GM21786 (cell line): ENCODE results near the gene AHSG.

Experiments
- ATAC-seq: cut with Tn5 transposase; IDR thresholded peaks from one replicate; pipeline ENCODE4 v1.9.1; 2021; ENCODE audit not compliant: unreplicated experiment

AHSG gene

DNA sequence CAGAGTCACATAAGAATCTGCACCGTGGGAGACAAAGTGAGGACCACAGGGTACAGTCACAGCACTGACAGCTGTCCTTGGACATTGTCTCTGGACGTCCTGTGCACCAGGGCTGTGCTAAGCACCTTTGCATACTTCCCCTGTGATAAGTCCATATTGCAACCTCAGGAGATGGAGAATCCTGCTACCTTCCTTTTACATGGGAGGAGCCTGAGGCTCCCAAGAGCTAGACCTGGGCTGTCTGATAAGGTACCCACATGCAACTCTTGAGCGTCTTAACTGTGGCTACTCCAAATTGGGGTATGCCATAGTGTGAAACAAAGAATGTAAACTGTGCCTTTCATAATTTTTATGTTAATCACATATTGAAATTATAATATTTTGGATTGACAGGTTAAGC lies 24.8 kb downstream of the AHSG start:
- no peak for ATAC-seq

DNA sequence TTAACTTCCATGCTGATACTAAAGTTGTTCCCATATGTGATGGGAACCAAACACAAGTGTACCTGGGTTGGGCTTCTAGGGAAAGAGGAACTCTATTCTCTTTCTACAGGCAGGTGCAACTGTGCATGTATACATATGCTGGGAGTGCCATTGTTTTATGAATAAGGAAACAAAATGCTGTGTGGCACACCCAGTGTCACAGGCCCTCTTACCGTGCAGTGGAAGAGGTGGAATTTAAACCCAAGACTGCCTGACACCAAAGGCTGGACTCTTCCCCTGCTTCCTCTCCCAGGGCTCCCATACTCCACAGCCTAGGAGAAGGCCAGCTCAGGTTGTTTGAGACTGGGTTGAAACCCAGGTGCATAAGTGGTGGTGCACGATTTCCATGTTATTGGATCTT lies 25.4 kb downstream of the AHSG start:
- ATAC-seq: no peak

DNA sequence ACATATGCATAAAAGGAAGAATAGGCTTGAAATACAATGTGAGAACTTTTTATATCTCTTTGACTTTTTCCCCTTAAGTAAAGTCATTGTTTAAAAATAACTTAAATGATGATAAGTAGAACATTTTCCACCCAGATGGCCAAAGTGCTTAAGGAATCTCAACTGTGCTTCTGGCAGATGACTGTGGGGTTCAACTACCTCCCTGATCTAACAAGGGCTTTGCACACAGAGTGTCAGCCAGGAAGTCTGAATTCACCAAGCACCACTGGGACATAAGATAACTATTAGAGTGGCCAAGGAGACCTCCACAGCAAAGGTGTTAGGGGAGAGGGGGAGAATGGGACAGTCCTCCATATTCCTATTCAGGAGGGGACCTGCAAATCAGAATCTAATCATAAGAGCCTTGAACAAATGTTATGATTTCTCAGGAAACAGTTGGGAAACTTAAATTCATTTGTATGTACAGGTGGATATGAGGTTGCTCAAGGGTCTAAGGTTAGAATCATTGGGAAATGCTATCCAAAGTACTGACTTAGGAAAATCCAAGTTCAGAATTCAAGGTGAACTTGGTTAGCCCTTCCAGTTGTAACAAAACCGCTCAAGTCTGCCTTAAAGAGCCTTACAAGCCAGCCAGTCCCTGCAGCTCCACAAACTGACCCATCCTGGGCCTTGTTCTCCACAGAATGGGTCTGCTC lies 27.1 kb downstream of the AHSG start, which contains the start of gene FETUB:
TSS of gene FETUB (plus strand) at position 622 of the 695 bp plus-strand sequence. CDS start at position 684, 62 bp downstream.
- no peak for ATAC-seq

DNA sequence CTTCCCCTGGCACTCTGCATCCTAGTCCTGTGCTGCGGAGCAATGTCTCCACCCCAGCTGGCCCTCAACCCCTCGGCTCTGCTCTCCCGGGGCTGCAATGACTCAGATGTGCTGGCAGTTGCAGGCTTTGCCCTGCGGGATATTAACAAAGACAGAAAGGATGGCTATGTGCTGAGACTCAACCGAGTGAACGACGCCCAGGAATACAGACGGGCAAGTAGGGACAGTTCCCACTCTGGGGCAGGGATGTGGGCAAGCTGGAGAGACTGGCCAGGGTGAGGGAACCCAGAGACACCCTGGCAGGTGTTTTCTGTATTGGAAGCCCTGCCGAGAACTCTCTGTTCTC lies 27.6 kb downstream of the AHSG start:
- ATAC-seq: no peak

DNA sequence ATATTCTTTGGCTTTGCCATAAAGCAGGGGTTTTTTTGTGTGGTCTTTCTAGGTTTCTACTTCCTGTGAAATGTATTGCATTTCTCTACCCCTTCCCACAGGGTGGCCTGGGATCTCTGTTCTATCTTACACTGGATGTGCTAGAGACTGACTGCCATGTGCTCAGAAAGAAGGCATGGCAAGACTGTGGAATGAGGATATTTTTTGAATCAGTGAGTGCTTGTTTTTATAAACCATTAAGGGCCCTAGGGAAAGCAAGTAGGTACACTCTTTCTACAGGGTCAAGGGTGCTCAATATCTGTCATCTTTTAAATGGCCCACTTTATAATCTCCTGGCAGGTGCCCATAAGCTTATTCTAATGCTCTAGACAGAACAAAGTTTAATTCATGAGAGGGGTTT lies 28.1 kb downstream of the AHSG start:
- no peak for ATAC-seq

DNA sequence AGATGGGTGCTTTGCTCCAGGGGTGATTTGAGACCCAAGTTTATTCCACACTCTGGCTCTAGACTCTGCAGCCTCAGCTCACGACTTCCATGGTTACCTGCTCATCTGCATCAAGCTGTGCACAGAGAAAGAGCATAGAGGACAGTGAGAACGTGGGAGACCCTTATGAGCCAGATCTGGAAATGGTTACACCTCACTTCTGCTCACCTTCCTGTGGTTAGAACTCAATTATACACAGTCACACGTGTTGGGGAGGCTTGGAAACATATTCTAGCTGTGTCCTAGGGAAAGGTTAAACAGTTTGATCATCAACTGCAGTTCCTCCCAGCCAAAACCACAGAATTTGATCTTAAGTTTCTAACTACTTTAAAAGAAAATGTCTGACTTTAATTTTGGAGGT lies 29.2 kb downstream of the AHSG start:
- no peak for ATAC-seq

DNA sequence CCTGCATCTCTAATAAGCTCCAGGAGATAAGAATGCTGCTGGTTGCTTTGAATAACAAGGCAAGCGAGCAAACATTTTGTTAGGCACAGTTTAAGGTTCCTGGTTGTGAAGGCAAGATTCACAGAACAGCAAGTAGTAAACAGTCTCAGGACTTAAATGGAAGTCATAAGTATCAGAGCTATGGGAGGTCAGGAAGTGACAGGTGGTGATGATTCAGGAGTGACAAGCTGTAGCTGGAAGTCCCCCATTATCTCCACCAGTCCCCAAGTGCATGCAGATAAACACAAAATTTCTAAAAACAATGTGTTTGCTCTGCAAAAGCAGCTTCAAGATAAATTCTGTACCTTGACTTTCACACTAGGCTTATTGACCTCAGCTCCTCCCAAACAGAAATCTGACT lies 30.6 kb downstream of the AHSG start:
- ATAC-seq: no peak

DNA sequence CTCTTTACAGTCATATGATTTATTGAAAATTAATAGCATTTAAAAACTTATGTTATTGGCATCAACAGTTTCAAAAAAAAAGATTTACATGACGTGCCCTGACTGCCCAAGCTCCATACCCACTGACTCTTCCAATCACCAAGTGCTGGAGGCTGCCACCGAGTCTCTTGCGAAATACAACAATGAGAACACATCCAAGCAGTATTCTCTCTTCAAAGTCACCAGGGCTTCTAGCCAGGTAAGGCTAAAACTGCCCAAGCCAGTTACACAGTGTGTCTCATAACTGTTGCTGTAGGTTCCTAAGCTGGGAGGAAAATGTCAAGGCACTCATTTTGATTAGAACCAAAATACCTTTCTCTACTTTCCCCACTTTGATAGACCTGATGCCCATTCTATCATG lies 31.8 kb downstream of the AHSG start:
- ATAC-seq: no peak

DNA sequence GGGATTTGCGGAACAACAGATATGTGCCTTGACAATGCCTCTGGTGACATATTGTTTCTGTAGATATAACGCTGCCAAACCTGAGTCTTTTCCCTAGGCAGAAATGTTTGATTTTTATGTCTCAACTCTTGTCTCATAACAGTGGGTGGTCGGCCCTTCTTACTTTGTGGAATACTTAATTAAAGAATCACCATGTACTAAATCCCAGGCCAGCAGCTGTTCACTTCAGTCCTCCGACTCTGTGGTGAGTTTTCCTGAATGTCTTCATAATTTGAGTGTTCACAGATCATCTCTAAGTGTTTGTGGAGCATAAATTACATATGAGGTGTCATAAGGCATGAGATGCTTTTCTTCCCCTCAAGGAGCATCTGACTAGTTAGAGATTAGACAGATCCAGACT lies 33.2 kb downstream of the AHSG start:
- no peak for ATAC-seq

DNA sequence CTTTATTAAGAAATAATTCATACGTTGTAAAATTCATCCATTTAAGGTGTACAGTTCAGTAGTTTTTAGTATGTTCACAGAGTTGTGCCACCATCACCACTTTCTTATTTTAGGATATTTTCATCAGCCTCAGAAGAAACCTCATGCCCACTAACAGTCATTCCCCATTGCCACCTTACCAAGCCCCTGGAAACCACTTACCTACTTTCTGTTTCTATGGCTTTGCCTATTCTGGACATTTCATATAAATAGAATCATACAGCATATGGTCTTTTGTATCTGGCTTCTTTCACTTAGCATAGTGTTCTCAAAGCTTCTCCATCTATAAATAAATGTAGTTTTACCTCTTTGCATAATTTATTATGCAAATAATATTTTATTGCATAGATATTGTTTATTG lies 34.0 kb downstream of the AHSG start:
- no peak for ATAC-seq

DNA sequence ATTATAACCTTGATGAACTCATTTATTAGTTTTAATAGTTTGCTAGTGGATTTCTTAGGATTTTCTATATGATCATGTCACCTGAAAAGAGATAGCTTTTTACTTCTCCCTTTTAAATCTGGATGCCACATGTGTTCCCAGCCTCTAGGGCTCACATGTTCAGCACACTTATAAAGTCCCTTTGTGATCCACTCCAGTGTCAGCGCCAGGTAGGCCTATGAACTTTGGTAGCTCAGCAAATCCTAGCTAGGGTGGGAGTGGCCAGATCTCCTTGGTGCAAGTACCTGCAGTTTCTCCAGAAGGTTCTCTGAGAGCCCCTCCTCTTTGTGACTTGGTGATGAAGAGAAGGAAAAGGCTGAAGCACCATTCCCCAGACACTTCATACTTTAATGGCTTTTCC lies 36.0 kb downstream of the AHSG start:
- no peak for ATAC-seq

DNA sequence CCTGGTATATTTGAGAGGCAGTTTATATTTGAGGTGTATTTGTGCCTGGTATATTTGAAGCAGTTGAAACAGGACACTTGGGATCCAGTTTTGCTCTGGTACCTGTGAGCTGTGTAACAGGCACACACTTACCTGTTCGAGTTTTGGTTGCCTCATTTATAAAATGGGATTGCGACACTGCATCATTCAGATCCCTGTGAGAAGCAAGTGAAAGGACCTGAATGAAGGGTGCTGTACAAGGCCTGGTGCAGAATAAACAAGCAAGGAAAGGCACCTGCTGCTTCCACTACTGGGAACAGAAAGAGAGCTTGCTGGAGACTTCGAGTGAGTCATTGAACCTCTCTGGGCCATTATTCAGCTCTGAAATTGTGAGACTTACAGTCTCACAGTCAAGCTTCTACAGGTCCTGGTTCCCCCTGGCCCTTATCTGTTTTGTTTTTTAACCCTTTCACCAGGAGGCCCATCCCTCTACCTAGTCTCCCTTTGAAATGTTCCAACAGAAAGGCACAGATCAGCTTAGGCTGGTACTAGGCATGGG lies 38.9 kb downstream of the AHSG start:
- no peak for ATAC-seq

DNA sequence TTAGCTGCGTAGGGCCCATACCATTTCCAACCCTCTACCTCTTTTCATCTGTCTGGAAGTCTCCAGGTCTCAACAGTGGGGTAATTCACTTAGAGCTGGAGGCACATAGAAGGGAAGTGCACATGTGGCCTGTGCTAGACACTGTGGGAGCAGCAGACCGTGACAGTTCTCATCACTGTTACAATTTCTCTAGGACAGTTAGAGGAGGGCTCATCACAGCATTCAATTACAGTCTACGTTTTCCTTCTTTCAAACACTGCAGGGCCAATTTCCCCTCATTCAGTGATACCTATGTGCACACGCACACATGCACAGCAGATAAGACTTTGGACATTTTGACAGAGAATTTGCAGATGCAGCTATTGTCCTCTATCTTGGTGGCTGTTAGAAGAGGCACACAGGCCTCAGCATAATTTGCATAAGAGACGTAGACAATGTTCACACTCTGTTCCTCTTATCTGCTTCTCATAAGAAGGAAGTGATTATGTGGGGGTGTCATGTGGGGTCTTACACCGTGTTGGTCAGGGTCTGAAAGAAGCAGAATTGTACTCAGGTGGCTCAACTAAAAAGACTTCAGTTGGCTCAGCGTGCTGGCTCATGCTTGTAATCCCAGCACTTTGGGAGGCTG lies 40.3 kb downstream of the AHSG start:
- ATAC-seq: peak; percentile 97

DNA sequence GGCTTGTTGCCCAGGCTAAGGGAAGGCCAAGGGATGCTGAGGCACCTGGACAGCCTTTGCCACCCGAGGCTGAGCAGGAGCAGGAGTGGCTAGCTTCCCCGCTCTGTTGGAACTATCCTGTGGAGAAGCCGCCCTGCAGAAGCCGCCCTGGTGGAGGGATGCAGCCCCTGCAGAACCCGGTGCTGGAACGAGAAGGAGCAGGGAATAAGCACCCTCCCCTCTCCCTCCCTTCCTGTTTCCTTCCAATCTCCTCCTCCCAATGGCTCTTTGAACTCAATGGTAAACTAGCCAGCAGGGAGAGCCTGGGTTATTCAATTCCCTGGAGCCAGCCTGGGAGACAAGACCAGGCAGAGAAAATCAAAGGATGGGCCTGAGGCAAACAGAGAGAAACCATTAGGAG lies 41.1 kb downstream of the AHSG start:
- no peak for ATAC-seq

DNA sequence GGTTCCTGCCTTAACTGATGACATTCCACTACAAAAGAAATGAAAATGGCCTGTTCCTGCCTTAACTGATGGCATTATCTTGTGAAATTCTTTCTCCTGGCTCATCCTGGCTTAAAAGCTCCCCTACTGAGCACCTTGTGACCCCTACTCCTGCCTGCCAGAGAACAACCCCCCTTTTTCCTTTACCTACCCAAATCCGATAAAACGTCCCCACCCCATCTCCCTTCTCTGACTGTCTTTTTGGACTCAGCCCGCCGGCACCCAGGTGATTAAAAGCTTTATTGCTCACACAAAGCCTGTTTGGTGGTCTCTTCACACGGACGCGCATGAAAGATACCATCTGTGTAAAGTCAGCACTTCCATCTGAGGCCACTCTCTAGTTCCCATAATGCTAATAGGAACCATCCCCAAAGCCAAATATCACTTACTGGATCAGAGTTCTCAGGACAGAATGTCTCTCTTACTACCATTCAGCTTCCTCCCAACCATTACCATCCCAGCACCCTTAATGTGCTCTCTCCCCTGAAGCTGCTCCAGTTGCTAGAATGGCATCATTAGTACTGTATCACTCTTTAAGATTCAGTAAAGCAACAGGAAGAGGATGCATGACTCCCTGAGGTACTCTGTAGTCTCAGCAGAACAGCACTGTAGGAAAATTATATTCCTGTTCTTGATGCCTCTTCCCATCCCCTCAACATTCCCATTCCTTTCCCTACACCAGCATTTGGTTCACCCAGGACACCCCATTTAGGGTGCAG lies 50.7 kb downstream of the AHSG start:
- no peak for ATAC-seq

DNA sequence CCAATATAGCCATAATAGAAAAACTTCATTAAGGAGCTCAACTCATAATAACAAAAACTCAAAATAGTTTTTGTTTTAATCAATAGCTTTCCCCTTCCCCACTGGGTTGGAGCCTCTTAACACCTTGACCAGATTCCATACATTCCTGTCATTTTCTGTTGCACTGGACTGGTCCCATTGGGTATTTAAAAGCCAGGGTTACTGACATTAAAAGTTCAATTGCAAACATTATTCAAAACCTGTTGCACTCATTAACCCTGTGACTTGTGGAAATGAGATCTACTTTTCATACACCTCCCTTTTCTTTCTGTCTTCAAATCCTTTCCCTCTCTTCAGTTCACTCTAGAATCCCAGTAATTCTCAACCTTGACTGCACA lies 51.2 kb downstream of the AHSG start:
- ATAC-seq: no peak

DNA sequence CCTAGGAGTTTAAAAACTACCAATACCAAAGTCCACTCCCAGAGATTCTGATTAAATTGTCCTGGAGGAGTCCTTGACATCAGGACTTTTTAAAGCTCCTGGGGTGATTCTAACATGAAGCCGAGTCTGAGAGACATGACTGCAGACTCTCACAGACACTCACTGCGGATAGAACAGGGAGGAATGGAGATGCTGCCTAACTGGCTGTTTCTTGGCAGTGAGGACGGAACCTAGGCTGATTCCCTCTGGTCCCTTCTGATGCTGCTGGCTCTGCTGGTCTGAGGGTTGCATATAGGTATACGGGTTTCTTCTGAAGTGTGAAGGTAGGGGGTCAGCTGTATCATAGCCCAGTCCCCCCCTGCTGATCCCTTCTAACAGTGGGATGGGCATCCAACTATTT lies 51.6 kb downstream of the AHSG start:
- ATAC-seq: no peak

DNA sequence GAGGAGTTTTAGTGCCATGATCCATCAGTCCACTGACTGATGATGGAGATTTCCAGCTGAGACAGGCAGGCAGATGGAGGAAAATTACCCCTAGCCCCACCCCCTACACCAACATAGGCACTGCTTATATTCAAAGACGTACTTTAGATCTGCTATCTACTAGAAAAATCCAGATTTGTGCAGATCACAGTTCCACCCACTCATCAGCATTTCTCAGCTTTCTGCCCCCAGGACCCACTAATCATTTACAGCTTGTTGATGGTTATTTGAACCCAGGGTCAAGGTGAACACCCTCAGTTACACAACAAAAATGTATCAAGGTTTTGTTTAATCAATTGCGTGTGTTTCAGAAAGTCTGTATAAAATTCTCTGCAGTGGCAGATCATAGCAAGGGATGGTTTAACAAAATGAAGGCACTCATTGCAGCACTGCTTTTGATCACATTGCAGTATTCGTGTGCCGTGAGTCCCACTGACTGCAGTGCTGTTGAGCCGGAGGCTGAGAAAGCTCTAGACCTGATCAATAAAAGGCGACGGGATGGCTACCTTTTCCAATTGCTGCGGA lies 52.8 kb downstream of the AHSG start, which contains the start of gene HRG:
TSS of gene HRG (plus strand) at position 390 of the 564 bp plus-strand sequence. CDS start at position 408, 18 bp downstream.
- no peak for ATAC-seq

DNA sequence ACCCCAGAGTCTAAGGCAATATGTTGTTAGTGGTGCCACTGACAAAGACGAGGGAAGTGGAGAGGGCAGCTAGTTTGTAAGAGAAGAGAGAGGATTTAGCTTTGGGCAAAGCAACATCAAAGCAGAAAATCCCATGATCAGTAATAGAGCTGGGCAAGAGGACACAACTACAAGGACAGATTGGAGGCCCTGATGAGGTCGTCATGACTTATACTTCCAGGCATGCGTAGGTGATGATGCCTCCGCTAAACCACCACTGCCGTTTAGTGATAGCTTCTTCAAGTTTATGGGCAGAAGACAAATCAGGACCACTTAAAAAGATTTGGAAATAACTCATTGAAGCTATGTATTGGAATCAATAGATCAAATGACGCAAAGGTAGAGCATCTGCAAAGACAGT lies 55.6 kb downstream of the AHSG start:
- ATAC-seq: no peak

DNA sequence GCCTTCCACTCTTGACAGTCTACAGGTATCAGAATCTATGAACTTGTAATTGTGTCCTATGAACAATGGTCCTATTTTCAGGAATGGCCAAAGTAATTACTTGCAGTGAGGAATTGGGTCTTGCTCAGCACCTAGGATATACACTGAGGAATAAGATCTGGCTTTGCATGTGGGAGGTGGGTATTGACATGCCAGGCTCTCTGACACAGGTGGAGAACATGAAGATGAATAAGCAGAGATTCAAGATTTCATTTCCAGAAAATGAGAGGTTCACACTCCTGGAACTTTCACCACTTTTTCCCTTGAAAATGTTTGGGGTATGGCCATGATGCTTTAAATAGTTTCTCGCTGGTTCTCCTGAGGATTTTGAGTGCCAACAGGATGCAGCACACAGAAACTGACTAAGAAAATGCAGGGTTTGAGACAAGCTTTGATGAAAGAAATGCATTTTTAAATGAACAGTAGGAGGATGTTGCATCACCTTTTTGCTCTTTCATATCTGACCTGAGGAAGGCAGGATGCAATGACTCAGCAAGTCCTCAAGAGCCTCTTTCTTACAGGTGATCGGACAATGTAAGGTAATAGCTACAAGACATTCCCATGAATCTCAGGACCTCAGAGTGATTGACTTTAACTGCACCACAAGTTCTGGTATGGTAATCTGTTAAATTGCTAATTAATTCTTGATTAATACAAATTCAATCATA lies 56.7 kb downstream of the AHSG start:
- no peak for ATAC-seq

DNA sequence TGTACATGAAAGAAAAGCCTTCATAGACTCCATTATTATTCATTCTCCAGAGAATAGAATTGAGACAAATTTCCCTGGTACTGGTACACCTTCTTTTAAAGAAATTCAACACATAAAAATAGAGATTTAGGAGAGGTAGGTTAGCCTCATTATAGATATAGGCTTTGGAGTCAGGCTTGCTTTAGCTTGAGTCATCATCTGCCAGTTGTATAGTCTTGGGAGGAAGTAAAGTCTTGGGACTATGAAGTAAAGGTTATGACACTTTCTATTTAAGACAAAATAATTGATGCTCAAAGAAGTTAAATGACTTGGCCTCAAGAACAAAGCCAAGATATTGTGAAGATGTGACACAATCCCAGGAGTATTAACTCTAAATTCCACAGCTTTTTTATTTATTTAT lies 57.3 kb downstream of the AHSG start:
- no peak for ATAC-seq
